Stimulated activated CD8-positive, alpha-beta memory T cell treated with anti-CD3 and anti-CD28 coated beads, Interleukin-7, amount 100 ng/mL, for 4 hours (primary cell): Measurements from ENCODE around the gene MCAM.

Experiments
- DNase-seq, 2 donors: peaks; one replicate each; pipeline ENCODE4 v3.0.0-alpha.2; 2020; ENCODE audit warnings: low read depth in 2 of 2

The MCAM gene

GRCh38 chr11:119330237-119330636, 13.3 kb upstream of the MCAM start:
- no peak for DNase-seq

- no peak for DNase-seq
These were observed 12.4 kb upstream of the MCAM start for GRCh38 chr11:119329320-119329719.

DNA sequence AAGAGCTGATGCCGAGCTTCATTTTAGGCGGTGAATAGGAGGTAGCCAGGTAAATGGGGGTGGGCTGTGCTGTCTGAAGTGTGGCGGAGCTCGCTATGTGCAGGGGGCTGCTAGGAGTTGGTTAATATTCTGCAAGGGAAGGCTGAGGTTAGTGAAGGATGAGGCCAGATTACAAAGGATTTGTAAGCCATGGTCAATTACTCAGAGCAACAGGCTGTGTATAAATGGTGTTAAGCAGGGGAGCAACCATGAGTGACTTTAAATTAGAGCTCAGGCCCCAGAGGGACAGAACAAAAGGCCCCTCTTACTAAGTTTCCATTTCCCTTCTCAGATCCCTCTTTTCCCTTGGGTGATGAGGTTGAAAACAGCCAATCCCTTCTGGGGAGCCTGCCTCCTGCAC, 7.3 kb upstream of the MCAM start:
- no peak for DNase-seq

DNA sequence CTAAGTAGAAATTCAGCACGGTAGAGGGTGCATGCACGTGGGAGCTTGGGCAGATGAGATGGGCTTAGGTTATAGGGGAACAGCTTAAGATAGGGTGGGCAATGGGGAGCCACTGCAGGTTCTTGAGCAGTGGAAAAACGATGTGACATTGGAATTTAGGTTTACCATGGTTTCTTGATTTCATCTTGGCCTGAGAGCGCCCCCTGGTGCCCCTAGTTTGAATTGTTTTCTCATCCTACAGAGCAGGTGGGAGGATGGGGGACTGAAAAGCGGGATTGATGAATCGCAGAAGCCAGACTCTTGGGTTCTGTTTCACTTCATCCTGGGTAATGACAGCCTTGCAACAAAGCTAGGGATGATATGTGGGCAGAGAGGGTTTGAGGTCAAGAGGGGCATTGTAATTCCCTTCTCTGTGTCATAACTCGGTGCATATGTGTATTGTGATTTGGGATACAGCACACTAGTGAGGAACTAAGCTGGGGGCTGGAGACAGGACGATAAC, 6.7 kb upstream of the MCAM start:
- DNase-seq: peak; percentile 48 to 58

DNA sequence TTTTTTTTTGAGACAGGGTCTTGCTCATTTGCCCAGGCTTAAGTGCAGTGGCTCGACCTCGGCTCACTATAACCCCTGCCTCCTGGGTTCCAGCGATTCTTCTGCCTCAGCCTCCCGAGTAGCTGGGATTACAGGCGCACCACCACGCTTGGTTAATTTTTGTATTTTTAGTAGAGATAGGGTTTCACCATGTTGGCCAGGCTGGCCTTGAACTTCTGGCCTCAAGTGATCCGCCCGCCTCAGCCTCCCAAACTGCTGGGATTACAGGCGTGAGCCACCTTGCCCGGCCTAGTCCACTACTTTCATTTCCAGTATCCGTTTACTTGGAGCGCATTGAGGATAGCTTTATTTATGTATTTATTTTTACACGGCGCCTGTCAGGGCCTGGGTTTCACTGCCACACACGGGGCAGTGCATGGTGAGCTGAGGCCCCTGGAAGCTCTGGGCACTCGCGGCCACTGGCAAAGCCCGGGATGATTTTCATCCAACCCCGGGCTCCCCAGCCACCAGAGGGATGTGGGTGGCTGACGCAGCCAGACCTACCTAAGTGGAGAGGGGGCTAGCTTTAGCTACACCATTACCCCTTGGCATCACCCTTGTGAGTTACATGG, 6.1 kb upstream of the MCAM start:
- DNase-seq: no peak

GRCh38 chr11:119322360-119322739, 5.4 kb upstream of the MCAM start:
- no peak for DNase-seq

DNA sequence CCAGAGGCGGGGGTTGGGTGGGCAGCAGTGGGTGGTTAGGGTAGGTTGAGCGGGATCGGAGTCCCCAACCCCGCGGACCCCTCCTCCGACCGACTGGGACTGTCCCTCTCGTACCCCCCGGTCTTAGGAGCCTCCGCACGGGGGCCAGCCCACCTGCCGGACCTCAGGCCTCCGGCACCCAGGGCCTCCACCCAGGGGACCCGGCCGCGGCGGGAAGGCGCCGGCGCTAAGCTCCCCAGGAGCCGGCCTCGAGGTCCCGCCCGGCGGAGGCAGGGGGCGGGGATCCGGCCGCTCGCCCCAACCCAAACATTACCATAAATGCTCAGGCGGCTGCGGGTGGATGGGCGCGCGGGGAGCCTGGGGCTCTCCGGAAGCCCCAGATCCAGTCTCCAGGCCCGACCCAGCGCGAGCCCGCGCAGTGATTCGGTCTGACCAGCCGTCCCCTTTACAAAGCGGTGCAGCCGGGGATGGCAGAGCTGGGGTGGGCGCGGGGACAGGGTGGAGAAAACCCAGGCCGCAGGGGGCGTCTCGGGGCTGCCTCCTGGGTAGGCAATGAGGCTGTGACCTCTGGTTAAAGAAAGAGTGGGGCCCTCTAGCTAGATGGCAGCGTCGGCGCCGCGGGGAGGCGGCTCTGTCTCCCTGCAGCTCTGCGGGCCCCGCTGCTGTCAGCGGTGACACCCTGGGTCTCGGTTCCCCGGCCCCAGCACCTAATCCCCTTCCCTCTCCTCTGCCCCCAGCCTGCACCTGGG, 4.0 kb upstream of the MCAM start:
- no peak for DNase-seq

- DNase-seq: no peak
These were observed 3.4 kb upstream of the MCAM start for GRCh38 chr11:119320240-119320775.

DNA sequence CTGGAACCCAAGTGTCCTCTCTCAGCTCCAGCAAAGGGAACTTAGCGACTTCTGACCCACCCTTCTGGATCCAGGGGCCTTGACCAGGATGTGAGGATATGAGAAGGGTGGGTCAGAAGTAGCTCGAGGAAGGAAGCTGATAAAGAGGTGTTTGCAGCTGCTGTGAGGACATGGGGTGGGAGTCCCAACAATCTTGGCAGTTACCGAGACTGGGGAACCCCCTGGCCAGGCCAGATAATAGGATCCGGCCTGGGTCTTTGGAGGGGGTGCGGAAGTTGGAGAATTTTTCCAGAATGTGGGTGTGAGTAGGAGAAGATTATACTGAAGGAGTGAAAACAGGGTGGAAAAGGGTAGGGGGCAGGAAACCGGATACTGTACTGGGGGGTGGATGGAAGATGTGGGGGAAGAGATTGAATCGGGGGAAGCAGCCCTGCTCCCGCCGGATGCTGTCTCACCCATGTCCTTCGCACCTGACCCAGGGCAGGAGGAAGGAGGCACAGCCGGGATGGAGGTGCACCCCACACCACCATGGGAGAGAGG, 2.8 kb upstream of the MCAM start:
- DNase-seq: no peak

DNA sequence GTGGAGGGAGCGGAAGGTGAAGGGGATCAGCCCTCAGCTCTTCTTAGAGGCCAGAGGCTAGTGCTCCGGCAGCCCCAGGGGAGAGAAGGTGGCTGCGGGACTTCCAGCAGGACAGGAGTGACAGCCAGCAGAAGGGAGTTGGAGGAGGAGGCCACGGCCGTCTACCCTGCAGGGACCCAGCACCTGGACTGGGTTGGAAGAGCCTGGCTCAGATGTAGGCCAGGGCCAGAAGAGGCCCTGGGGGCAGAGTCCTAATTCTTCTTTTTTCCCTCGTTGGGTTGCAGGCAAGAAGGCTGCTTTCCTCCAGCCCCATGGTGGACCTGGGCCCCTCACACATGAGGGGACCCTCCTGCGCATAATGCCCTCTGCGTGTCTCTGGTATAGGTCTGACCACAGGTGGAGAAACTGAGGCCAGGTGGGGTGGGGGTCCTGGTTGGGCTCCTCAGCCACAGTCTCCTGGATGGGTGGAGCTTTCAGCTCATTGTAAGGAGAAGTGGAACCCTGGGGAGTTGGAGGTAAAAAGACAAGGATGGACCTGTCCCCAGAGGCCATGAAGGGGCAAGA, 2.3 kb upstream of the MCAM start:
- no peak for DNase-seq

- DNase-seq: no peak
These were observed 1.6 kb upstream of the MCAM start for GRCh38 chr11:119318240-119319135.

- no peak for DNase-seq
These were observed 786 bp upstream of the MCAM start for GRCh38 chr11:119317592-119318239.

GRCh38 chr11:119316016-119316728, 758 bp downstream of the MCAM start:
- DNase-seq: no peak

- peak in 1 of 2 donors; percentile 57 for DNase-seq
These were observed 1.6 kb downstream of the MCAM start for GRCh38 chr11:119315131-119316015.

GRCh38 chr11:119314726-119315125, 2.2 kb downstream of the MCAM start:
- no peak for DNase-seq

GRCh38 chr11:119310682-119311052, 6.3 kb downstream of the MCAM start:
- no peak for DNase-seq

- no peak for DNase-seq
These were observed 6.8 kb downstream of the MCAM start for GRCh38 chr11:119309953-119310681.

DNA sequence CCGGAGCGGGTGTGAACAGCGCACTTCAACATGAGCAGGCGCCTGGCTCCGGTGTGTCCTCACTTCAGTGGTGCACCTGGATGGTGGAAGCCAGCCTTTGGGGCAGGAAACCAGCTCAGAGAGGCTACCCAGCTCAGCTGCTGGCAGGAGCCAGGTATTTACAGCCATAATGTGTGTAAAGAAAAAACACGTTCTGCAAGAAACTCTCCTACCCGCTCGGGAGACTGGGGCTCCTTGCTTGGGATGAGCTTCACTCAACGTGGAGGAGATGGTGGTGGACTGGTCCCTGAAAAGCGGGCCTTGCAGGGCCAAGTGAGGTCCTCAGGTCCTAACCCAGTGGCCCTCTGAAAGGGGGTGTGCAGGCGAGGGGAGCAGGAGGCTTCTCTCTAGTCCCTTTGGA, 7.5 kb downstream of the MCAM start:
- DNase-seq: no peak

DNA sequence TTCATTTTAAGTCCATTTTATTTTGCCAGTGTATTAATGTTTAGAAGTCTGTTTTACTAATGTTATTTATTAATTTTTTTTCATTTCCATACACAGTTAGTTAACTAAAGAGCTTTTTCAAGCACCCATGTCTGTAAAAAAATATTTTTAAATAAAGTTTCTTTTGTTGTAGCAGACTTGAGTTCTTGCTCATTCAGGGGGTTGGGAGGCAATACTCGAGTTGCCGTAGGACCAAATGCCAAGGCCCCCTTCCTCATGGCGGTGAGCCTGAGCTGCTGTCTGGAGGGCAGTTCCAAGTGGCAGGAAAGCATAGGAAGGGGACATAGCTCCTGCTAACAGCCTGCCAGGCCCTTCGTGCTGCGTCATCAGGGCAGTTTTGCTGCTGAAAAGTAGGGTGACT, 9.0 kb downstream of the MCAM start:
- DNase-seq: no peak
